Hematopoietic multipotent progenitor cell (in vitro differentiated cells): ENCODE data around the gene PPP2R1B. TPM values are rescaled to one million over a fixed set of nuclear protein-coding genes. Genes with fewer than 3 reads are reported as not detected.
"Not testable (repeated sequence)": the region's sequence is repeated elsewhere in the genome, so short reads cannot be mapped to it uniquely, and the experiment has no call there.

ENCODE experiments used
- DNase-seq, 3 donors: peaks; one replicate each; pipeline ENCODE4 v3.0.0-alpha.2; 2011 to 2015; ENCODE audit warnings: low read depth in 2 of 3, low spot score in 2 of 3
- total RNA-seq: library from RNA; depleted of rRNA; stranded (reverse); fragments of >200 nt; gene quantifications from one replicate; pipeline ENCODE4 v1.2.3, GENCODE V29; 2012

PPP2R1B gene
- total RNA-seq, 1 donor, result 13.5 TPM

DNA sequence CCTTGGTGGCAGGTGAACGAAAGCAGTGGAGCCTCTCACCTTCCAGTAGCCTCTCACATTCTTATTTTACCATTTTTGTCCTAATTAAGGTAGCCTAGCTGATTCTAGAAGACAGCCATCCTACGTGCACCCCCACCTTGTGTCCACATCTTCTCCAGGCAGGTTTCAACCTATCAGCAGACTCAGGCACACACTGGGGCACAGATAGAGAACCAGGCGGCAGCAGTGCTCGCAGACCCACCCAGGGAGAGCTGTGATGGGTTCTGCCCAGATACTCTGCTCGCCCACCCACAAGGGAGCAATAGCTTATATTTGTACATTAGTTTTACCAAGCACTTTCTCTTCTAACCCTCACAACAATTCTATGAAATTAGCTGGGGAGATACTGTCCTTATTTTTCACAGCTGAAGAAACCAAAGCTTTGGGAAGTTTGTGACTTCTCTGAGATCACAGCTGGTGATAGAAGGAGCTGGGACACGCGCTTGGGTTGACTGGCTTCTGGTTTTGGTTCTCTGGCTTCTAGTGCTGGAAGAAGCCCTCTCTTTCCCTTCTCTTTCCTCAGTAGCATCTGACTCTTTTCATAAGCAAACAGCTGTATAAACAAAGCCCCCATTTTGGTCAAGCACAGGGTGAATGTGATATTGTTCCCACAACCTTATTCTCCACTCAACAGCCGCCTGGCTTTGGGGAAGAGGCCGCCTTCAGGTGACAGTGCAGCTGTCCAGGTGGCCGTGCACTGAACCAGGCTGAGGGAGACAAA, 36.9 kb downstream of the PPP2R1B start:
- DNase-seq, result no peak

- no peak for DNase-seq
Observed at GRCh38 chr11:111727431-111727830, 38.8 kb downstream of the PPP2R1B start.

GRCh38 chr11:111726301-111726713, 39.9 kb downstream of the PPP2R1B start:
- DNase-seq, result no peak

DNA sequence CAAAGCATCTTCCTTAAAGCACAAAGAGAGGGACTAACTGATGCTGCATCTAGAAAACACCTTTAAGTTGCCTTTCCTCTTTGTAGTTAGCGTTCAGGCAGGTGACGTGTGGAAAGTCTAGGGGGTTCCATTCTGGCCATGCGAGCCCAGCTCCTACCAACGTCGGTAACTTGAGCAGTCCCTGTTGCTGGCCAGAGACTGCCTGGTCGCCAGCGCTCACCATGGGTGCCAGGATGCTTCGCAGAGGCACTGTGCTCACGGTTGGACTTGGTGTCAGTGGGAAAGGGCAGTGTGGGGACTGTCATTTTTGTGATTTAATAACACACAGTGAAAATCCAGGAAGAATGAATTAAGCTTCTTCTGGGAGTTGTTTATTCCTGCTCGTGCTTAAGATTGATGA, 40.6 kb downstream of the PPP2R1B start:
- no peak for DNase-seq

DNA sequence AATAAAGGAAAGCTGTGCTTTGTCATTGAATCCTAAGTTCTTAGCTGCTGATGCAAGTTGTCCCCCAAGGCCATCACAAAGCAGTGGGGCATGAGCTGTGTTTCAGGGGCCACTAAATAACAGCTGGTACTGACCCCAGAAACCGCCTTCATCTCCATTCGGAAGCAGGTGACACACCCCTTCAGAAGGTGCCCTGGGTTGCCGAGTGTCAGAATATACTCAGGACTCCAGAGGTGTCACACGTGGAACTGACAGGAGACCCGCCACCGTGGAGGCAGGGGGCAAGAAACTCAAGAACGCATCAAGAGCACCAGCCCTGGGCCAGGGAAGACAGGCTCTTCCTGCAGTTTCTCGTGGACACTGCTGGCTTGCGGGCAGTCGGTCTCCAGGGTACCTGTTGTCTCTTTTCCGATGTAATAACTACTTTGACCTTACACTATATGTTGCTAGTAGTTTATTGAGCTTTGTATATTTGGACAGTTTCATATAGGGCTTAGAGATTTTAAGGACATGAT, 41.5 kb downstream of the PPP2R1B start:
- no peak for DNase-seq

GRCh38 chr11:111723595-111723994, 42.6 kb downstream of the PPP2R1B start:
- no peak for DNase-seq

GRCh38 chr11:111722501-111722900, 43.7 kb downstream of the PPP2R1B start:
- DNase-seq, result no peak

DNA sequence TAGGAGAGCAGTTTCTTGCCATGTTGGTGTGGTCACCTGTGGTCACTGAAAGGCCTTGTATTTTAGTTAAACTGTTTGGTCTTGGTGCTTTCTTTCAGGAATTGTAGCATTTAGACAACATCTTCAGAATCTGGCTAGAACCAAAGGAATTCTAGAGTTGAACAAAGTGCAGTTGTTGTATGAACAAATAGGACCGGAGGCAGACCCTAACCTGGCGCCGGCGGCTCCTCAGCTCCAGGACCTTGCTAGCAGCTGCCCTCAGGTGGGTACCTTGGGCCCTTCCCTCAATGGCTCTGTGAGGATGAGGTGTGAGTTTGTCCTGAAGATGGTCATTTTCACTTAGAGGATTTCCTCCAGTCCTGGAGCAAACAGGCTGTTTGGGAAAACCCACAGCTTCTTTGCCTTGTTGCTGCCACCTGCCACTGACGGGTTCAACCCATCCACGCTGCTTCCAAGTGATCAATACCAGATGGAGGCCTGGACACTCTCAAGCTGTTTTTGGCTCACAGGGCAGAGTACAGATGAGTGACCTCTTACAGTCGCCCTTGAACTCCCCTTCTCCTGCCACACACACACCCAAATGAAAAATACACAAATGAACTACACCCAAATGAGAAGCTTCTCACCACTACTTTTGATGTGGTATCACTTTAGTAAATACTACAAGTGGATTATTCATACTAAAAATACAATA, 45.2 kb downstream of the PPP2R1B start:
- DNase-seq, result no peak

DNA sequence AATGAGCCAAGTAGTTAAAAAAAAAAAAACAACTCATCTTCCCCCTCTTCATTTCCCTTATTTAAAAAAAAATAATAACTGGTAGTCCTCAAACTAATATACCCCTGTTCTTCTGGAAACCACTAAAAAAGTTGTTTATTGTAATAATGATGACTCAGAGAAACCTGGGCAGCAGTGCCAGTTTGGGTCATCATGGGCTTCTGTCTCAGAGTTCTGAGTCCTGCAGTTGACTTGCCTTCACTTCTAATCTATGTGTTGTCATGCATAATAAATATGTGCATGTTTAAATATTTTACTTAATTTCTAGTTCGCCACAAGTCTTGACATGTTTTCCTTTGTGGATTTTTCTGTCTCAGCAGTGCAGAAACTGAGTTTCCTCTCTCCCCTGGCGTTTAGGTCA, 46.8 kb downstream of the PPP2R1B start:
- DNase-seq, result no peak

GRCh38 chr11:111718859-111719258, 47.3 kb downstream of the PPP2R1B start:
- DNase-seq, result no peak

DNA sequence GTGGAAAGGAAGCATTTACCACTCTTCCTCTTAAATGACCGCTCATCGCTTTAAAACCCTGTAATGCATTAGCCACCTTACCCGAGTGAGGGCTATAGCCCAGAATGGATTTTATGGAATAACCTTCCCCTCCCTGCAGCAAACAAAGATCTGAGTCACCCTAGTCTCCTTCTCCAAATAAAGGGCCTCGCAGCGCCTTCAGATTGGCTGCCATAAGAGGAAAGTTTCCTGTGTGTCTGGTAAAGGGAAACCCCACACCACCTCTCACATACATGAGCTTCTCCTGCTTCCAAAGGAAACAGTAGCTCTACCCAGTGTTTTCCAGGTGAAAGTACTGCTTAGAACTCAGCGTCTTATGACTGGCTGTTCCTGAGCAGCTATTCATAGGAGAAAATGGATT, 47.8 kb downstream of the PPP2R1B start:
- DNase-seq, result no peak

DNA sequence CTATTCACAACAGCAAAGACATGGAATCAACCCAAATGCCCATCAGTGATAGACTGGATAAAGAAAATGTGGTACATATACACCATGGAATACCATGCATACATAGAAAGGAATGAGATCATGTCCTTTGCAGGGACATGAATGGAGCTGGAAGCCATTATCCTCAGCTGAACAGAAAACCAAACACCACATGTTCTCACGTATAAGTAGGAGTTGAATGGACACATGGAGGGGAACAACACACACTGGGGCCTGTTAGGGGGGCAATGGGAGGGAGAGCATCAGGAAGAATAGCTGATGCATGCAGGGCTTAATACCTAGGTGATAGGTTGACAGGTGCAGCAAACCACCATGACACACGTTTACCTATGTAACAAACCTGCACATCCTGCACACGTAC, 48.5 kb downstream of the PPP2R1B start:
- DNase-seq, result not testable (repeated sequence)

GRCh38 chr11:111715142-111715816, 50.9 kb downstream of the PPP2R1B start:
- DNase-seq, result no peak

GRCh38 chr11:111714522-111714921, 51.7 kb downstream of the PPP2R1B start:
- no peak for DNase-seq

DNA sequence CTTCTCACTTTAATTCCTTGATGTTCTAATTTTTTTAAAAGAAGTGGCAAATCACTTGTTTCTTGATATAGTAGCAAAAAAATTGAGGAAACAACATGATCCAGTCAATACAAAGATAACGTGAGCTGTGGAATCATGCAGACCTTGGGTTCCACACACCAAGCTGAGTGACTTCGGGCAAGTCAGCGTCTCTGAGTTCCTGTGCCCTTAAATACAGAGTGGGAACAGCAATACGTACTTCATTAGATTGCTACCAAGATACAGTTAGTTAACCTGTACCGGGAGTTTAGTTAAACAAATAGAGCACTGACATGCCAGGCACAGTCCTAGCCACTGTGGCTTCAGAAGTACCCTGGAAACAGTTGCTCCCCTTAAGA, 58.5 kb downstream of the PPP2R1B start:
- DNase-seq, result no peak

DNA sequence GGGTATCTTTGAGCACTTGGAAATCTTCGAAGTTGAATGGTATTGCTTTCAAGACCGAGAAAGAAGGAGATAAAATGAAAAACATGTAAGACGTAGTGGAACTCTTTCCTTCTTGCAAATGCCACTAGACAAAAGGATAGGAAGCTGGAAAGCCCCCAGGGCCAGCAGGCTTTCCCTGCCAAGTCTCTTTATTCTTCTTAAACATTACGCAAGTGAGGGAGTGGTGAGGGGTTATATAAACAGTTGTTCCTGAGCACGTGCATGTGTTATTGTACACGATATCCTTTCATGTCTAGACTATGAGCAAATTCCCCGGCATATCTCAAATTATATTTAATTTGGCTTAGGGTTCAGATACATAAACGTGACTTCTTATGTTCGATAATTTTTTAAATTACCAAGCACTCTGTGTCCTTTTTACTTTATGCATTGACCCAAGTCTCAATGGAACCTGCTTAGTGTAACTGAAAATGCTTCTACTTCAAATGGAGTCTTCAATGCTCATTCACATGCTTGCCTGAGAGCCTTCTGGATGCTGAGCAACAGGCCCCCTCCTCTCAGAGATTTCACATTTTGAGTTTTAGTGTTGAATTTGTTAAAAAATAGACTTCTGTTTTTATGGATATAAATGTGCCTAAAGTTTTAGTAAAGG, 59.0 kb downstream of the PPP2R1B start:
- no peak for DNase-seq

DNA sequence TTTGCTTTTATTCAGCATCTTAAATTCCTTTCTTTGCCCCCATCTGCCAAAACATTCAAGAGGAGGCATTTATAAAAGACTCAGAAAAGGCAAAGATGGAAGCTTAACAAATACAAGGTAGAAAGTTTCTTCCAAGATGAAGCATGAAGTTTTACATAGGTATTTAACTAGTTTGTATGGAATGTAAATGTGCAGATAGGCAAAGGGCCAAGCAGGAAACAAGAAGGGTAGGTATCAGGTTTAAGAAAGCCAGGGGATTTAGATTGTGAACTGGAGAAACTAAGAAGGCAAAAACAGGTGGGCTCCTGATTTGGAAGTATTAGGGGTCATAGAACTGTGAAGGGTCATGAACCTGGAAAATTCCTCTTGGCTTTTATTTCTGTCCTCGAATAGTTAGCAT, 62.6 kb downstream of the PPP2R1B start:
- DNase-seq, result no peak

- DNase-seq, result no peak
Observed at GRCh38 chr11:111702623-111703022, 63.6 kb downstream of the PPP2R1B start.

GRCh38 chr11:111700162-111700561, 66.0 kb downstream of the PPP2R1B start:
- no peak for DNase-seq

- no peak for DNase-seq
Observed at GRCh38 chr11:111699579-111700156, 66.5 kb downstream of the PPP2R1B start.
